ENCODE data around the gene PROSER3.

DNA sequence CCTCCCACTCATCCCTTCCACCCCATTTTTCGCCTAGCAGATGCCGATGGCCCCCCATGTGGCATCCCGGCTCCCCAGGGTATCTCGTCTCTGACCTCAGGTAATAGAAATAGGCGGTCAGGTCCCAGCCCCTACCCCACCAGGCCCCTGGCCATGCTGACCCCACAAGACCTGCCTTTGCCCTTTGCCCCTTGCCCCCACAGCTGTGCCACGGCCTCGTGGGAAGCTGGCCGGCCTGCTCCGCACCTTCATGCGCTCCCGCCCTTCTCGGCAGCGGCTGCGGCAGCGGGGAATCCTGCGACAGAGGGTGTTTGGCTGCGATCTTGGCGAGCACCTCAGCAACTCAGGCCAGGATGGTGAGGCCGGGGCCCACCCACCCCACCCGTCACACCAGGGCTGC is 22.7 kb downstream of the PROSER3 start:
- TF ChIP-seq, protein P1, sequence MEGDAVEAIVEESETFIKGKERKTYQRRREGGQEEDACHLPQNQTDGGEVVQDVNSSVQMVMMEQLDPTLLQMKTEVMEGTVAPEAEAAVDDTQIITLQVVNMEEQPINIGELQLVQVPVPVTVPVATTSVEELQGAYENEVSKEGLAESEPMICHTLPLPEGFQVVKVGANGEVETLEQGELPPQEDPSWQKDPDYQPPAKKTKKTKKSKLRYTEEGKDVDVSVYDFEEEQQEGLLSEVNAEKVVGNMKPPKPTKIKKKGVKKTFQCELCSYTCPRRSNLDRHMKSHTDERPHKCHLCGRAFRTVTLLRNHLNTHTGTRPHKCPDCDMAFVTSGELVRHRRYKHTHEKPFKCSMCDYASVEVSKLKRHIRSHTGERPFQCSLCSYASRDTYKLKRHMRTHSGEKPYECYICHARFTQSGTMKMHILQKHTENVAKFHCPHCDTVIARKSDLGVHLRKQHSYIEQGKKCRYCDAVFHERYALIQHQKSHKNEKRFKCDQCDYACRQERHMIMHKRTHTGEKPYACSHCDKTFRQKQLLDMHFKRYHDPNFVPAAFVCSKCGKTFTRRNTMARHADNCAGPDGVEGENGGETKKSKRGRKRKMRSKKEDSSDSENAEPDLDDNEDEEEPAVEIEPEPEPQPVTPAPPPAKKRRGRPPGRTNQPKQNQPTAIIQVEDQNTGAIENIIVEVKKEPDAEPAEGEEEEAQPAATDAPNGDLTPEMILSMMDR (IDR thresholded peaks at IDR 0.05): no peak
- TF ChIP-seq POLR2AphosphoS5 (IDR thresholded peaks at IDR 0.05) (no peak), POLR2A (IDR thresholded peaks at IDR 0.05) (no peak), EP300 (IDR thresholded peaks at IDR 0.05) (no peak)

All from gastroesophageal sphincter (tissue), 3 donors.